Measurements from ENCODE around the gene PPP1R12A.
"Not testable (repeated sequence)": the region's sequence is repeated elsewhere in the genome, so short reads cannot be mapped to it uniquely, and the experiment has no call there.

PPP1R12A gene

GRCh38 chr12:79891506-79892162 is 43.3 kb downstream of the PPP1R12A start:
- ATAC-seq (peak; percentile 46), DNase-seq (no peak)

DNA sequence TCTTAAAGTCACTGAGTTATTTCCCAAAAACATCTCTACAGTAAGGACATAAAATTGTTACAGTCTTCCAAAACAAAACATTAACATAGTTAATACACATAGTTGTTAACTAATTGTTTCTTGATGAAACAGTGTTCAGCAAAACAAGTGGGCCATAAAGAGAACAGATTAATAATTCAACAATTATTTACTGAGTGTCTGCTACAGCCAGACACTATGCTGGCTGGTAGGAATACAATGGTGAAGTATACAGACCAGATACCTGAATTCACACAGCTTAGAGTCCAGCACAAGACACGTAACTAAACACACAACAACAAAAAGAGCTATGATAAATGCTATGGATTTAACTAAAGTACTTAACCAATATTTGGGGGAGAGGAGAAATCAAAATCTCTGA is 47.0 kb downstream of the PPP1R12A start:
- ATAC-seq, result no peak

GRCh38 chr12:79886917-79887519 is 47.9 kb downstream of the PPP1R12A start:
- ATAC-seq (no peak), DNase-seq (no peak)

More for the DNA sequence above, 47.0 kb downstream of the PPP1R12A start:
- DNase-seq, result no peak

DNA sequence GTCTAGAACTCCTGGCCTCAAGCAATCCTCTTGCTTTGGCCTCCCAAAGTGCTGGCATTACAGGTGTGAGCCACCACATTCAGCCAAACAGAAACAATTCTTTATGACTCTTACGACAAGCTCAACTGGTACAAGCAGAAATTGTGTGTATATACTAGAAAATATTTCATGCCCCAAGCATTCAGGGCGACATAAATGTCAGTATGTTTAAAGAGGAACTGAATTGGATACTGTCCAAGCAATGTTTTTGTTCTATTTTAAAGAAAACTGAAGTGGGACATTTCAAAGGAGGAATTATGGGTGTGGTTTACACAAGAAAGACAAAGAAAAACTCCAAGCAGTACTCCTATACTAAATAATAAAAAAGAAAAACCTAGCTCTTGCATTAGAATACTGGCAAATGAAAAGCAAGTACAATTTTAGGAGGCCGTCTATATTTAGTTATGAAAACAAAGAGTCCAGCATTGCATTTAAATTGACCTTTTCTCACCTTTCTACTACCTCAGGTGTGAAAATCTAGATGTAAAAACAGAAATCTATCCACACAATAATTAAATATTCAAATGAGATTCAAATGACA is 48.9 kb downstream of the PPP1R12A start:
- ATAC-seq (no peak), DNase-seq (no peak)

GRCh38 chr12:79884401-79885006 is 50.4 kb downstream of the PPP1R12A start:
- no peak for ATAC-seq
- no peak for DNase-seq

GRCh38 chr12:79883216-79883615 is 51.7 kb downstream of the PPP1R12A start:
- DNase-seq (no peak), ATAC-seq (peak; percentile 66)

- ATAC-seq, result no peak
- no peak for DNase-seq
Observed at GRCh38 chr12:79881351-79881750, 53.5 kb downstream of the PPP1R12A start.

GRCh38 chr12:79878506-79878905 is 56.4 kb downstream of the PPP1R12A start:
- not testable (repeated sequence) for ATAC-seq, DNase-seq

DNA sequence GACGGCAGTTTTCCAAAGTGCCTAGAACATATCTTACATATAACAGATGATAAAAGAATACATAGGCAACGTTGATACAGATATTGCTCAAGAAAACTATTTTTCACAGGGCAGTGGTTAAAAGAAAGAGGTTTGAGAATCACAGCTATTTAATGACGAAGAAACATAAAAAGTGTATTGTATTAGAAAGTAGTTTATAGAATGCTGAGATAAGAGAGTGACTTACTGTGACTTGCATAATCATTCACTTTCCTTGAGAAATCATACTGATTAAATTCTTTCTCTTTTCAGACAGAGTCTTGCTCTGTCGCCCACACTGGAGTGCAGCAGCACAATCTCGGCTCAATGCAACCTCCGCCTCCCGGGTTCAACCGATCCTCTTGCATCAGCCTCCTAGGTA is 57.7 kb downstream of the PPP1R12A start:
- ATAC-seq (no peak), DNase-seq (no peak)

DNA sequence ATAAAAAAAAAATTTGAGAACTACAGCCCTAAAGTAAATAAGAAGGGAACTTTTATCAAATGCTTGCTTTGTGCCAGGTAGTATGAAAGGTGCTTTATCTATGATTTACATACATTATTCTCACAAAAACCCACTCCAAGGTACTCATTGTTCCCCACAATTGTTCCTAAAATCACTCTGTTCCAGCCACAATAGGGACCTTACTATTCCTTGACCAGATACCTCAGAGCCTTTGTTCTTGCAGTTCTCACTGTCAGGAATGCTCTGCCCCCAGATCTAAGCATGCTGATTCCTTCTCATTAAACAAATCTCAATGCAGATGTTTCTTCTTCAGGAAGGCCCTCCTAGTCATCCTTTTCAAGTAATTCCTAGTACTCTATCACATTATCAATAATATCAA is 60.2 kb downstream of the PPP1R12A start:
- ATAC-seq (no peak), DNase-seq (no peak)

GRCh38 chr12:79873201-79873600 is 61.7 kb downstream of the PPP1R12A start:
- ATAC-seq (no peak), DNase-seq (no peak)

- DNase-seq, result no peak
- no peak for ATAC-seq
Observed at GRCh38 chr12:79871621-79872020, 63.3 kb downstream of the PPP1R12A start.

DNA sequence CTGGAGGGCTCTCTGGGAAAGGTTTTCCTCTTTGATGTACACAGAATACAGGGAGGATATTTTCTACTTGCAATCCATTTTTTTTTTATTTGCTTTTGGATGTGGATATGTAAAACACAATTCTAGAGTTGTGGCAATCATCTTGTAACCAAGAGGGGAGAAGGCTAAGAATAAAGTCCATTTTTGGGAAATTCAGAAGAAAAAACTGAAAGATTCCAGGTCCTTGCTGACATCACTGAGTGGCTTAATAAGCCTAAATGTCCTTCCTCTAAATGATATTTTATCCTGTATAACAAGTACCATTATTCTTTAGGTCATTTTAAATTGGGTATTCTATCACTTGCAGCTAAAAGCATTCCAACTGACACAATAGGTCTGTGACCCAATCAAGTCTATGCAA is 64.0 kb downstream of the PPP1R12A start:
- DNase-seq, result no peak

DNA sequence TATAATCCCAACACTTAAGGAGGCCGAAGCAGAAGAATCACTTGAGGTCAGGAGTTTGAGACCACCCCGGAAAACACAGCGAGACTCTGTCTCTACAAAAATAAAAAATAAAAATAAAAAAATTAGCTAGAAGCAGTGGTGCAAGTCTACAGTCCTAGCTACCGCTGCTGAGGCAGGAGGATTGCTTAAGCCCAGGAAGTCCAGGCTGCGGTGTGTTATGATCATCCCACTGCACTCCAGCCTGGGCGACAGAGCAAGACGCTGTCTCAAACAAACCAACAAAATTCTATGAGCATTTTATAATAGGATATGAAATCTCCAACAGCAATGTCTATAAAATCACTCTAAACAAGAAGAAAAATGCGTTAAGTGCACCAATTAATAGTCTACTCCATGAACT is 75.3 kb downstream of the PPP1R12A start:
- no peak for DNase-seq
- ATAC-seq, result no peak

More for the DNA sequence above, 64.0 kb downstream of the PPP1R12A start:
- no peak for ATAC-seq

GRCh38 chr12:79858518-79858917 is 76.4 kb downstream of the PPP1R12A start:
- ATAC-seq, result no peak
- no peak for DNase-seq

- DNase-seq, result no peak
- no peak for ATAC-seq
Observed at GRCh38 chr12:79857675-79858074, 77.2 kb downstream of the PPP1R12A start.

- ATAC-seq (peak; percentile 32), DNase-seq (no peak)
Observed at GRCh38 chr12:79850610-79851299, 84.1 kb downstream of the PPP1R12A start.

DNA sequence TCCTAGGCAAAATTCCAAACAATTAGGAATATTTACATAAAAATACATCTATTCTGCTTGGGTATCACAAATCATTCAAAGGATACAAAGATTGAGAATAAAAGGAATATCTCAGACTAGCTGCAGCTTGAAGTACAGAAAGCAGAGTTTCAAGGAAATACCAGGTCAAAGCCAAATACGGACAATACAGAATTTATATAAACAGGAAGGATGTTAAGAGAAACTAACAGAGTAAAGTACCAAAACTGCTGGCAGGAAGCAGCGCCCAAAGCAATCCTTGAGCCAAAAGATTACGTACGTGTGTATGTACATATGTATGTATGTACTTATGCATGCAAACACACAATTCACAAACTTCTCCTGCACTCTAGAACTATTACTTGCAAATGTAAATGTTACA is 86.6 kb downstream of the PPP1R12A start:
- ATAC-seq (no peak), DNase-seq (no peak)

GRCh38 chr12:79847417-79847816 is 87.5 kb downstream of the PPP1R12A start:
- no peak for ATAC-seq
- no peak for DNase-seq

DNA sequence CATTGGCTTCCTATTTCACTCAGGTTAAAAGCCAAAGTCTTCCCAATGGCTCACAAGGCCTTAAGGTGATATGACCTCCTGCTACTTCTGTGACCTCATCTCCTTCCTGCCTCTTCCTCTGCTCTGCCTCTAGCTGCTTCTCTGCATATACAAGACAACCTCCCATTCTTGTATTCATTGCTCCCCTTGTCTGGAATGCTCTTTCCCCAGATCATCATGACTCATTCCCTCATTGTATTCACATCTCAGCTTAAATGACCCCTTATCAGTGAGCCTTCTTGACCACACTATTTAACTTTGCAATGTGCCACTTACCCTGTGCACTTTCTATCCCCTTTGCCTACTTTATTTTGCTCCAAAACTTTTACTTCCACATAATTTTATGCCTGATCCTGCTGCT is 90.2 kb downstream of the PPP1R12A start:
- ATAC-seq (no peak), DNase-seq (no peak)

GRCh38 chr12:79843978-79844377 is 90.9 kb downstream of the PPP1R12A start:
- DNase-seq, result no peak
- ATAC-seq, result no peak

DNA sequence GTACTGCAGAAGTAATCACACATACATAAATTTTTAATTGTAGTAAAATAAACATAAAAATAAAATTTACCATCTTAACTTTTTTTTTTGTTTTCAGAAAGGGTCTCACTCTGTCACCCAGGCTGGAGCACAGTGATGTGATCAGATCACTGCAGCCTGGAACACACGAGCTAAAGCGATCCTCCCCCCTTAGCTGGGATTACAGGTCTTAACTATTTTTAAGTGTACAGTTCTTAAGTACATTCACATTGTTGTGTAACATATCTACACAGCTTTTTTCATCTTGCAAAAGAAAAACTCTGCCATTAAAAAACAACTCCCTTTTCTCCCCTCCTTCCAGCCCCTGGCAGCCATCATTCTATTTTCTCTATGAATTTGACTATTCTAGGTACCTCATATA is 92.3 kb downstream of the PPP1R12A start:
- DNase-seq (no peak), ATAC-seq (no peak)

DNA sequence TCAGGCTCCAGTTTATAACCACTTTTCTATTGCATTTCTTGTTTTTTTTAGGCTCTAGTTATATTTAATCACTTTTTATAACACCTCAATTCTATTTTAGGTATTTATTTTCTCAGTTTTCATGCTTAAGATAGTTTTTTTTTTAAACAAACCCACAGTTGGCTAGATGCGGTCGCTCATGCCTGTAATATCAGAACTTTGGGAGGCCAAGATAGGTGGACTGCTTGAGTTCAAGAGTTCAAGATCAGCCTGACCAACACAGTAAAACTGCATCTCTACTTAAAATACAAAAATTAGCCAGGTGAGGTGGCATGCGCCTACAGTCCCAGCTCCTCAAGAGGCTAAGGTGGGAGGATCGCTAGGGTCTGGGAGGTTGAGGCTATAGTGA is 93.0 kb downstream of the PPP1R12A start:
- ATAC-seq (no peak), DNase-seq (no peak)

Data from stimulated activated naive CD8-positive, alpha-beta T cell treated with anti-CD3 and anti-CD28 coated beads, Interleukin-15, Interleukin-2, amounts not matched to agents 100 U/mL and 50 U/mL, for 24 hours (primary cell).